Prostate gland (tissue), 2 donors: Measurements from ENCODE around the gene STRIP1. TPM values are rescaled to one million over a fixed set of nuclear protein-coding genes. Genes with fewer than 3 reads are reported as not detected.
A peak's percentile ranks its signal among the peaks of the same experiment; 100 is the strongest.

Source experiments
- DNase-seq: peaks from one replicate; pipeline ENCODE4 v3.0.0-alpha.2; 2019; ENCODE audit warnings: low spot score
- H3K27ac ChIP-seq, 2 donors: fragments of 200-600 bp; sonication (generic); 2 replicates each; pipeline ENCODE4 v1.5.1; 2017 to 2019
- H3K27me3 ChIP-seq: fragments of 200-600 bp; sonication (generic); replicated peaks from 2 replicates; pipeline ENCODE4 v1.5.1; 2019; ENCODE audit not compliant: insufficient read depth
- H3K36me3 ChIP-seq, 2 donors: fragments of 200-600 bp; sonication (generic); 1 replicate in 1 of 2; 2 replicates in 1 of 2; pipeline versions ENCODE4 v1.5.1 to v1.8.1; 2017 to 2019
- H3K4me1 ChIP-seq: fragments of 200-600 bp; sonication (generic); replicated peaks from 2 replicates; pipeline ENCODE4 v1.5.1; 2019
- H3K4me3 ChIP-seq, 2 donors: fragments of 200-600 bp; sonication (generic); 2 replicates each; pipeline ENCODE4 v1.5.1; 2017 to 2019
- H3K9me3 ChIP-seq: fragments of 200-600 bp; sonication (generic); 2 replicates; pipeline ENCODE4 v1.5.1; 2017
- POLR2A ChIP-seq: fragments of 450-650 bp; IDR thresholded peaks from one replicate; pipeline ENCODE4 v1.6.1; 2016; ENCODE audit warnings: antibody characterized with exemption, mild to moderate bottlenecking
- POLR2AphosphoS5 ChIP-seq: sonication (generic); formaldehyde crosslinking; IDR thresholded peaks from one replicate; pipeline ENCODE4 v1.6.1; 2017; ENCODE audit warnings: antibody characterized with exemption
- WGBS: methylation state at CpG from one replicate; pipeline ENCODE4 v1.1.5; 2018; 5-methylcytosine and 5-hydroxymethylcytosine counted together
- intact Hi-C: fragments of 100-400 bp; cut with DNase I; formaldehyde crosslinking; loops from one replicate; pipeline ENCODE4 v1.14.2; 2022
- total RNA-seq, 2 donors: library from RNA; depleted of rRNA; stranded (reverse); fragments of >200 nt; gene quantifications; one replicate each; pipeline ENCODE4 v1.1.0, GENCODE V29; 2016
- TF ChIP-seq, protein P1 (sequence below), 4 experiments: fragments of 200-600 bp in 2 of 4; fragments of 450-650 bp in 2 of 4; sonication (generic) in 2 of 4; IDR thresholded peaks; 1 replicate in 3 of 4; 2 replicates in 1 of 4; pipeline ENCODE4 v1.5.1; 2016 to 2019; ENCODE audit warnings: antibody characterized with exemption in 4 of 4, mild to moderate bottlenecking in 2 of 4, moderate library complexity in 2 of 4

Gene STRIP1
- total RNA-seq, 2 donors from 2014 or later, result 36.8 to 73.2 TPM

DNA sequence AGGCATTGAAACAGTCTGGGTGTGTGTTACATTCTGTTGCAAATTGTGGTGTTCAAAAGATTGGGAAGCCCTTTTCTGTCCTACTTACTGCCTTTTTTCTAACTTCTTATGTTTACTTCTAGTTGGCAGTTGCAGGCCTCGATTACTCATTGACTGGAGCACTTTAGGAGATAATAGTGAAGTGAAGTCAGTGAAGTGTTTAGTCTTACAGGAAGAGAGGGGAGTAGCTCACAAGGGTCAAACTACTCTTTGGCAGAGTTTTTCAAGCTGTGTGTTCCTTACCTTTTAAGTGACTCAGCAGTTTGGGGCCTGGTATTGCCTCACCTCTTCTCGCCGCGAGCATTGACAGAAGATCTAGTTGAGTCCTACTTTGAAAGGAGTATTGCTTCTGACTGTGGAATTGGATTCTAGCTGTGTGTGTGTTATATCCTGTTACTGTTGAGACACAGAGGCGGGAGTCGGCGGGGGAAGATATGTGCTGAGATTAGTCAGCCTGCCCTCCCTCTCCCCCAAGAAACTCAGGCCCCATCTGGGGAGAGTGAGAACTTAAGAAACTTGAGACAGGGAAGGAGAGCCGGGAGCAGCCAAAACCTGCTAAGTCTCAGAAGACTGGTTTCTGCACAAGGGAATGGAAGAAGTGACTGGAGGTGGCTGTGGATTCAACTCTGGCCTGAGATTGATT, 30.5 kb upstream of the STRIP1 start:
- 17% methylated on average over 8 of the region's 8 CpGs for WGBS
- Histone ChIP-seq H3K4me3 (no peak overlapping the region), H3K27ac (peak overlapping the region; percentile 50 to 53), H3K9me3 (no peaks in the 10 kb centered on the region), H3K4me1 (peaks cover 8% of the 10 kb centered on the region), H3K36me3 (no peaks in the 10 kb centered on the region), H3K27me3 (no peaks in the 10 kb centered on the region)
- peak; percentile 61 for DNase-seq
- TF ChIP-seq, protein P1, sequence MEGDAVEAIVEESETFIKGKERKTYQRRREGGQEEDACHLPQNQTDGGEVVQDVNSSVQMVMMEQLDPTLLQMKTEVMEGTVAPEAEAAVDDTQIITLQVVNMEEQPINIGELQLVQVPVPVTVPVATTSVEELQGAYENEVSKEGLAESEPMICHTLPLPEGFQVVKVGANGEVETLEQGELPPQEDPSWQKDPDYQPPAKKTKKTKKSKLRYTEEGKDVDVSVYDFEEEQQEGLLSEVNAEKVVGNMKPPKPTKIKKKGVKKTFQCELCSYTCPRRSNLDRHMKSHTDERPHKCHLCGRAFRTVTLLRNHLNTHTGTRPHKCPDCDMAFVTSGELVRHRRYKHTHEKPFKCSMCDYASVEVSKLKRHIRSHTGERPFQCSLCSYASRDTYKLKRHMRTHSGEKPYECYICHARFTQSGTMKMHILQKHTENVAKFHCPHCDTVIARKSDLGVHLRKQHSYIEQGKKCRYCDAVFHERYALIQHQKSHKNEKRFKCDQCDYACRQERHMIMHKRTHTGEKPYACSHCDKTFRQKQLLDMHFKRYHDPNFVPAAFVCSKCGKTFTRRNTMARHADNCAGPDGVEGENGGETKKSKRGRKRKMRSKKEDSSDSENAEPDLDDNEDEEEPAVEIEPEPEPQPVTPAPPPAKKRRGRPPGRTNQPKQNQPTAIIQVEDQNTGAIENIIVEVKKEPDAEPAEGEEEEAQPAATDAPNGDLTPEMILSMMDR (IDR thresholded peaks at IDR 0.05), result no peak
- peak; percentile 56 for TF ChIP-seq POLR2AphosphoS5
- intact Hi-C loops, result no loop called here

DNA sequence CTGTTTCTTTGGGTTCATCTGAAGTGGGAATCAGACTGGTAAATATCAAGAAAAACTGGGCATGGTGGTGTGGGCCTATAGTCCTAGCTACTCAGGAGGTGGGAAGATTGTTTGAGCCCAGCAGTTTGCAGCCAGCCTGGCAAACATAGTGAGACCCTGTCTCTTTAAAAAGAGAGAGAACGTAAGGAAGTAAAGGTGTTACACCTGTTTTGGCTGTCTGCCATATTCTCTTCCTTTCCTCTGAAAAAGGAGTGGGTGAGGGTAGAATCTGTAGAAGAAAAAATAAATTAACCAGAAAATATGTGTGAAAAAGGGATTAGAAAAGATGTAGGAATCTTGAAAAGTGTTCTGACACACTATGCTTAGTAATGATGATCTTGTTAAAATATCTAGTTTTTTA, 29.8 kb upstream of the STRIP1 start:
- Histone ChIP-seq H3K27ac (peak overlapping the region; percentile 50 to 53), H3K4me3 (no peak overlapping the region), H3K4me1 (peaks cover 8% of the 10 kb centered on the region), H3K36me3 (peaks cover 0 to 5% of the 10 kb centered on the region in 2 donors), H3K9me3 (no peaks in the 10 kb centered on the region), H3K27me3 (no peaks in the 10 kb centered on the region)
- DNase-seq, result no peak
- 40% methylated on average over 1 of the region's 1 CpG for WGBS
- intact Hi-C loops, result no loop called here
- TF ChIP-seq, protein P1 (IDR thresholded peaks at IDR 0.05), result no peak
- no peak for TF ChIP-seq POLR2AphosphoS5
- TF ChIP-seq POLR2A, result no peak

DNA sequence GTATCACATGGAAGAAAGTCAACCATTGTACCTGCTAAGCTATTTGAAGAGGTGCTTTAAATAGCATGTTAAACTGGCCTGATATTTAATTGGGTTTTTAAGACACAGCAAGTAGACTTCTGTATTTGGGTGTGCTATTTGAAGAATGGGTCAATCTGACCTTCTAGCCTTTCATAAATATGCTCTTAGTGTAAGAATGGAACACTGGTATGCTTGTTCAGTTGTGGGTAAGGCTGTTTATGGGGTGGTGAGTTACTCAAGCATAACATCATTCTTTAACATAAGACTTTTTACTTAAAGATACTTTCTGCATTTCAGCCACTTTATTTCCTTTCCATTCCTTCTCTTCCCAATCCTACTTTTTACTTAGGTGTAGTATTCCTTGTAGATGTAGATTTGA, 28.5 kb upstream of the STRIP1 start:
- peaks cover 0 to 5% of the 10 kb centered on the region in 2 donors for H3K36me3 ChIP-seq
- DNase-seq, result no peak
- H3K4me1 ChIP-seq, result peaks cover 8% of the 10 kb centered on the region
- intact Hi-C loops, result no loop called here
- TF ChIP-seq POLR2AphosphoS5, result no peak
- TF ChIP-seq, protein P1 (IDR thresholded peaks at IDR 0.05), result no peak
- TF ChIP-seq POLR2A, result no peak
- no peak overlapping the region for H3K4me3 ChIP-seq
- no peaks in the 10 kb centered on the region for H3K27me3 ChIP-seq
- no peaks in the 10 kb centered on the region for H3K9me3 ChIP-seq
- H3K27ac ChIP-seq, result no peak overlapping the region

DNA sequence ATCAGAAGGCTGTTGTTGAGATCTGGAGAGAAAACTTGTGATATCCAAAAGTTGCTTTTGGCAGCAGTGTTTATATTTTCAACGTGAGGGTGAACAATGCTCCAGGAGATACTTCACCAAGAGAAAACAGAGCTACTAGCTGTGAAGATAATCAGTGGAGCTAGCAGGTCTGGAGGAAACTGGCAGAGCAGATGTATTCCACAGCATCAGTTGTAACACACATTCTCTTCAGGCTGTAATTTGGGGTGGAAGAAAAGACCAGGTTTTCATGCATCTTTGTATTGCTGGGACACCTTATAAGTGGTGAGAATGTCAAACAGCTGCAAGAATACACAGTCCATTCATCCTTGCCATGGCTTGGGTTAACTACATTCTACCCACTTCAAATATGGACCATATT, 27.9 kb upstream of the STRIP1 start:
- Histone ChIP-seq H3K36me3 (peaks cover 0 to 5% of the 10 kb centered on the region in 2 donors), H3K27ac (no peak overlapping the region), H3K4me1 (peaks cover 8% of the 10 kb centered on the region), H3K27me3 (no peaks in the 10 kb centered on the region), H3K9me3 (no peaks in the 10 kb centered on the region), H3K4me3 (no peak overlapping the region)
- WGBS, result 35% methylated on average over 1 of the region's 1 CpG
- DNase-seq, result no peak
- TF ChIP-seq POLR2AphosphoS5, result no peak
- TF ChIP-seq, protein P1 (IDR thresholded peaks at IDR 0.05), result no peak
- no peak for TF ChIP-seq POLR2A
- intact Hi-C loops, result no loop called here

DNA sequence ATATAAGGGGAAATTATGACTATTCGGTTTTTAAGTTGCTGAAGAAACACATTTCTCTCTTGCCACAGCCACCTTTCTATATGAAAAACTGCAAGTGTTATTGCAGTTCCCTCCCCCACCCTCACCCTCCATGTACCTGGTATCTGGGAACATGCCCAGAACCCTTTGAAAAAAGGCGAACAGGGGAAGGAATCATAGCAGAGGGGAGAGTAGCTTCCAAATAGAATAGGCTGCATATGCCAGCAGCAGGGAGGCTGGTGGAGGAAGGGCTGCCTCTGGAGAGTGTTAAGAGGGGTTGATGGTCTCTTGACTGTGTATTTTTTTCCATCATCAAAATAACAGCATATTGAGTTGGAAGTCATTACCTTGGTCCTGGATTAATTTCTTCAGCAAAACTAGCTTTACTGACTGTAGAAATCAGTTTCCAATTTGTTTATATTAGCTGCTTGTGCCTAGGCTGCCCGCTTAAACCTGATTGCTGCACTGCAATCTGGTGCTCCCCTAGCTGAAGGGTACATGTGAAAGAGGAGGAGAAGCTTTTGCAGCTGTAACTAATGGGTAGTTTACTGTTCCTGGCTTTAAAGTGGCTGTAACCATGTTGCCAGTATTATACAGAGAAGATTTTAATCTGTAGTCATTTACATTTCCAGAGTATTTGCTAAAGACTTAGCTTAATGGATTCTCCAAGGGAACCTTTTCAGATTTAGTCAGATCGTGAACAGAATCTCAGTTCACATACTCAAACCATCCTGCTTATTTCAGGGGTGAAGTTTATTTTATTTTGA, 27.2 kb upstream of the STRIP1 start:
- peaks cover 8% of the 10 kb centered on the region for H3K4me1 ChIP-seq
- intact Hi-C loops, result no loop called here
- peak; percentile 12 for TF ChIP-seq POLR2AphosphoS5
- no peak for TF ChIP-seq POLR2A
- TF ChIP-seq, protein P1 (IDR thresholded peaks at IDR 0.05), result no peak
- H3K4me3 ChIP-seq, result no peak overlapping the region
- no peaks in the 10 kb centered on the region for H3K27me3 ChIP-seq
- H3K9me3 ChIP-seq, result no peaks in the 10 kb centered on the region
- 40% methylated on average over 4 of the region's 4 CpGs for WGBS
- no peak overlapping the region for H3K27ac ChIP-seq
- peaks cover 0 to 5% of the 10 kb centered on the region in 2 donors for H3K36me3 ChIP-seq
- no peak for DNase-seq
